Measurements from ENCODE around the gene ABCC8.

DNA sequence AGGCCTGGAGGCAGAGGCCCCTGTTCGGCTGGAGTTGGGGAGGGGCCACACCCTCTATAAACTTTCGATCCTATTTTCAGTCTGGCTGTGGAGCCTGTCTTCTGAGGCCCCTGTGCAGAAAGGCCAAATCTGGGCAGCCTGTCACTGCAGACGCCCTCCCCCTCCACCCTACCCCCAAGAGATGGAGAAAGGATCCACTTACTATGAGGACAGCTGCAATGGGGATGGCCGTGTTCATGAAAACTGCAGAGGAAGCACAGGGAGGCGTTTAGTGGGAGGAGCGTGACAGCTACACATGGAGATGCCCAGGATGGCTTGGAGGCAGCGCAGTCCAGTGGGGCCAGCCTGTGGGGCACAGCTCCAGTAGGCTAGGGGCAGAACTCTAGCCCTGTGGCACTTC is 44.6 kb downstream of the ABCC8 start:
- no peak for TF ChIP-seq POLR2A (IDR thresholded peaks at IDR 0.05; ENCODE audit: low read depth, low read length)
- no peak for TF ChIP-seq POLR2AphosphoS5 (IDR thresholded peaks at IDR 0.05; ENCODE audit: low read depth, low read length)
- no peak for TF ChIP-seq TAF1 (IDR thresholded peaks at IDR 0.05; ENCODE audit: borderline replicate concordance, low read depth, low read length)

Measured in GM12892 (cell line).